GM23248 (cell line): ENCODE data around the gene NBR1.

ENCODE experiments used
- EZH2 ChIP-seq: fragments of 200-600 bp; sonication (generic); IDR thresholded peaks from 2 replicates; pipeline ENCODE4 v1.6.1; 2018; ENCODE audit warnings: antibody characterized with exemption, mild to moderate bottlenecking; ENCODE audit not compliant: insufficient read depth, poor library complexity, severe bottlenecking
- EZH2phosphoT487 ChIP-seq: fragments of 200-600 bp; sonication (generic); IDR thresholded peaks from 2 replicates; pipeline ENCODE4 v1.6.1; 2018; ENCODE audit warnings: antibody characterized with exemption, moderate library complexity, mild to moderate bottlenecking, low read depth; ENCODE audit not compliant: insufficient read depth

GRCh38 chr17:43146649-43147048 lies 24.4 kb upstream of the NBR1 start:
- TF ChIP-seq EZH2 = no peak
- TF ChIP-seq EZH2phosphoT487 = no peak
